Liver (tissue), 9 donors: ENCODE results near the gene TTI1. TPM values are rescaled to one million over a fixed set of nuclear protein-coding genes. Genes with fewer than 3 reads are reported as not detected.
A peak's percentile ranks its signal among the peaks of the same experiment; 100 is the strongest.

ENCODE experiments used
- DNase-seq: peaks from one replicate; pipeline ENCODE4 v3.0.0-alpha.2; 2017; ENCODE audit warnings: low spot score
- H3K27ac ChIP-seq, 2 donors: one replicate each; pipeline ENCODE4 v1.7.0; 2013; ENCODE audit warnings: inconsistent platforms in 2 of 2, low read length in 2 of 2, control low read depth in 1 of 2, low read depth in 1 of 2, mild to moderate bottlenecking in 1 of 2
- H3K27me3 ChIP-seq, 4 donors: one replicate each; pipeline versions ENCODE4 v1.6.1 to v1.7.0; 2013; ENCODE audit warnings: low read length in 3 of 4, inconsistent platforms in 1 of 4, mild to moderate bottlenecking in 1 of 4, moderate library complexity in 1 of 4; ENCODE audit not compliant: control insufficient read depth in 4 of 4, insufficient read depth in 4 of 4
- H3K36me3 ChIP-seq, 4 donors: one replicate each; pipeline versions ENCODE4 v1.6.1 to v1.7.0; 2013; ENCODE audit warnings: low read length in 3 of 4, mild to moderate bottlenecking in 3 of 4, low read depth in 1 of 4, moderate library complexity in 1 of 4; ENCODE audit not compliant: control insufficient read depth in 4 of 4, insufficient read depth in 3 of 4
- H3K4me1 ChIP-seq, 4 donors: one replicate each; pipeline versions ENCODE4 v1.6.1 to v1.7.0; 2013; ENCODE audit warnings: low read length in 3 of 4, mild to moderate bottlenecking in 3 of 4, moderate library complexity in 1 of 4; ENCODE audit not compliant: control insufficient read depth in 4 of 4, insufficient read depth in 4 of 4
- H3K4me3 ChIP-seq, 3 donors: one replicate each; pipeline versions ENCODE4 v1.6.1 to v1.7.0; 2013; ENCODE audit warnings: low read length in 3 of 3, control low read depth in 1 of 3, low read depth in 1 of 3, mild to moderate bottlenecking in 1 of 3
- H3K9ac ChIP-seq, 2 donors: one replicate each; pipeline ENCODE4 v1.7.0; 2013; ENCODE audit warnings: low read length in 2 of 2, mild to moderate bottlenecking in 2 of 2, moderate library complexity in 2 of 2, control low read depth in 1 of 2, low read depth in 1 of 2
- H3K9me3 ChIP-seq, 4 donors: one replicate each; pipeline versions ENCODE4 v1.6.1 to v1.7.0; 2013; ENCODE audit warnings: low read length in 3 of 4; ENCODE audit not compliant: control insufficient read depth in 4 of 4
- ATF3 ChIP-seq: IDR thresholded peaks from 2 replicates; pipeline ENCODE4 v1.6.1; 2016; ENCODE audit warnings: antibody characterized with exemption
- EGR1 ChIP-seq, 2 donors: IDR thresholded peaks; 2 replicates each; pipeline ENCODE4 v1.6.1; 2016 to 2018; ENCODE audit warnings: antibody characterized with exemption in 2 of 2, low read depth in 2 of 2
- FOXA1 ChIP-seq: IDR thresholded peaks from 2 replicates; pipeline ENCODE4 v1.6.1; 2016; ENCODE audit warnings: antibody characterized with exemption
- FOXA2 ChIP-seq: IDR thresholded peaks from 2 replicates; pipeline ENCODE4 v1.6.1; 2016; ENCODE audit warnings: antibody characterized with exemption
- GABPA ChIP-seq, 2 donors: IDR thresholded peaks in 1 of 2; conservative IDR thresholded peaks in 1 of 2; 2 replicates each; pipeline ENCODE4 v1.6.1; 2016; ENCODE audit warnings: antibody characterized with exemption in 2 of 2, mild to moderate bottlenecking in 1 of 2, moderate library complexity in 1 of 2
- HNF4A ChIP-seq, 2 donors: conservative IDR thresholded peaks; 2 replicates each; pipeline ENCODE4 v1.6.1; 2016; ENCODE audit warnings: antibody characterized with exemption in 2 of 2, mild to moderate bottlenecking in 2 of 2
- HNF4G ChIP-seq: IDR thresholded peaks from 2 replicates; pipeline ENCODE4 v1.6.1; 2016; ENCODE audit warnings: antibody characterized with exemption
- JUND ChIP-seq, 2 donors: IDR thresholded peaks; 2 replicates each; pipeline ENCODE4 v1.6.1; 2016; ENCODE audit warnings: antibody characterized with exemption in 2 of 2
- NR2F2 ChIP-seq: IDR thresholded peaks from 2 replicates; pipeline ENCODE4 v1.6.1; 2016; ENCODE audit warnings: antibody characterized with exemption
- RAD21 ChIP-seq, 2 donors: IDR thresholded peaks; 2 replicates each; pipeline ENCODE4 v1.6.1; 2016; ENCODE audit warnings: antibody characterized with exemption in 2 of 2, mild to moderate bottlenecking in 2 of 2
- REST ChIP-seq: IDR thresholded peaks from 2 replicates; pipeline ENCODE4 v1.6.1; 2016; ENCODE audit warnings: antibody characterized with exemption, mild to moderate bottlenecking
- RXRA ChIP-seq, 2 donors: IDR thresholded peaks; 2 replicates each; pipeline ENCODE4 v1.6.1; 2017 to 2018; ENCODE audit warnings: antibody characterized with exemption in 2 of 2, mild to moderate bottlenecking in 1 of 2
- SP1 ChIP-seq: IDR thresholded peaks from 2 replicates; pipeline ENCODE4 v1.6.1; 2018; ENCODE audit warnings: antibody characterized with exemption, mild to moderate bottlenecking
- TAF1 ChIP-seq: conservative IDR thresholded peaks from 2 replicates; pipeline ENCODE4 v1.6.1; 2016; ENCODE audit warnings: antibody characterized with exemption, mild to moderate bottlenecking
- YY1 ChIP-seq: IDR thresholded peaks from 2 replicates; pipeline ENCODE4 v1.6.1; 2016; ENCODE audit warnings: antibody characterized with exemption, mild to moderate bottlenecking
- ZBTB33 ChIP-seq: IDR thresholded peaks from 2 replicates; pipeline ENCODE4 v1.6.1; 2016; ENCODE audit warnings: antibody characterized with exemption
- WGBS: extraction: QIAGEN DNeasy Blood & Tissue Kit; methylation state at CpG from one replicate; pipeline ENCODE4 v1.1.7; 2013; 5-methylcytosine and 5-hydroxymethylcytosine counted together
- polyA plus RNA-seq, 2 donors: library from polyadenylated mRNA; stranded (reverse) in 1 of 2; unstranded in 1 of 2; fragments of 200-250 nt in 1 of 2; fragments of >200 nt in 1 of 2; fragmentation: Nextera tagmentation in 1 of 2; extraction: Ambion mirVana in 1 of 2; gene quantifications; one replicate each; pipeline versions ENCODE4 v1.2.1 to v1.2.3, GENCODE V29; 2013 to 2015
- total RNA-seq, 2 donors: library from RNA; depleted of rRNA; stranded (reverse); fragments of >200 nt; gene quantifications; one replicate each; pipeline ENCODE4 v1.2.3, GENCODE V29; 2014
- TF ChIP-seq, protein P1 (sequence below): IDR thresholded peaks from 2 replicates; pipeline ENCODE4 v1.6.1; 2016; ENCODE audit warnings: antibody characterized with exemption
- TF ChIP-seq, protein P2 (sequence below): fragments of 150-350 bp; IDR thresholded peaks from 2 replicates; pipeline ENCODE4 v1.5.1; 2017; ENCODE audit warnings: improper control_type of control experiment, low read depth, low read length; ENCODE audit not compliant: missing input control
- donor health status: healthy.
- donor health status: healthy.
- donor health status: healthy.
- donor health status: healthy.
- donor health status: healthy.

The TTI1 gene
- total and polyA plus RNA-seq, 4 donors = 4.6 to 20.4 (median 11.3) TPM

DNA sequence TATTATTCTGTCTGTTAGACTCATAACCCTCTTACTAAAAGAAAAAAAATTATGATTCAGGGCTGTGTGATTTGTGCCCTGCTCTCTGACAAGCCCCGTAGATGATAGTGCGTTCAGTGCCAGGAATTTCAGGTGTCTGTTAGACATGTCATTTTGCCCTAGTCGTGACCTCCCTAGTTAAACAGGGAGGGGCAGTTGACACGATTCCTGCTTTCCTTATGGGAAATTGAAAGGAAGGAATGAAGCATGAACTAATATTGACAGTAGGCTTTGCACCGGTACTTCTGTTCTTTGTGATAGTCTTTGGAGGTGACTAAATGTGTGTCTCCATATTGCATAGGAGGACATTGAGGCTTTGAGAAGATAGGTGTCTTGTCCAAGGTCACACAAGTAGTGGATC is 26.6 kb upstream of the TTI1 start:
- H3K4me3 ChIP-seq = no peak overlapping the region
- H3K9me3 ChIP-seq = no peaks in the 10 kb centered on the region
- H3K27ac ChIP-seq = peak overlapping the region; percentile 37 to 68
- H3K36me3 ChIP-seq = peaks cover 0 to 37% (median 18%) of the 10 kb centered on the region in 4 donors
- peaks cover 6 to 24% (median 17%) of the 10 kb centered on the region in 4 donors for H3K4me1 ChIP-seq
- DNase-seq = no peak
- TF ChIP-seq RAD21 (IDR thresholded peaks at IDR 0.05) (peak; percentile 43 to 55), YY1 (peak; percentile 76), TAF1 (no peak), FOXA1 (peak; percentile 93), NR2F2 (peak; percentile 16), ZBTB33 (peak; percentile 81), RXRA (IDR thresholded peaks at IDR 0.05) (peak; percentile 91 to 97), EGR1 (IDR thresholded peaks at IDR 0.05; ENCODE audit: low read depth in 2 of 2) (peak; percentile 18 to 96), JUND (IDR thresholded peaks at IDR 0.05) (peak in 1 of 2 donors; percentile 88), SP1 (peak; percentile 71), FOXA2 (peak; percentile 93), HNF4G (no peak), GABPA (IDR thresholded peaks at IDR 0.05 in 1 of 2, conservative IDR thresholded peaks at IDR 0.05 in 1 of 2) (peak in 1 of 2 donors; percentile 56), HNF4A (conservative IDR thresholded peaks at IDR 0.05) (peak; percentile 59 to 83), ATF3 (no peak), REST (peak; percentile 59)
- TF ChIP-seq, protein P1, sequence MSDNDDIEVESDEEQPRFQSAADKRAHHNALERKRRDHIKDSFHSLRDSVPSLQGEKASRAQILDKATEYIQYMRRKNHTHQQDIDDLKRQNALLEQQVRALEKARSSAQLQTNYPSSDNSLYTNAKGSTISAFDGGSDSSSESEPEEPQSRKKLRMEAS = peak; percentile 99
- TF ChIP-seq, protein P2, sequence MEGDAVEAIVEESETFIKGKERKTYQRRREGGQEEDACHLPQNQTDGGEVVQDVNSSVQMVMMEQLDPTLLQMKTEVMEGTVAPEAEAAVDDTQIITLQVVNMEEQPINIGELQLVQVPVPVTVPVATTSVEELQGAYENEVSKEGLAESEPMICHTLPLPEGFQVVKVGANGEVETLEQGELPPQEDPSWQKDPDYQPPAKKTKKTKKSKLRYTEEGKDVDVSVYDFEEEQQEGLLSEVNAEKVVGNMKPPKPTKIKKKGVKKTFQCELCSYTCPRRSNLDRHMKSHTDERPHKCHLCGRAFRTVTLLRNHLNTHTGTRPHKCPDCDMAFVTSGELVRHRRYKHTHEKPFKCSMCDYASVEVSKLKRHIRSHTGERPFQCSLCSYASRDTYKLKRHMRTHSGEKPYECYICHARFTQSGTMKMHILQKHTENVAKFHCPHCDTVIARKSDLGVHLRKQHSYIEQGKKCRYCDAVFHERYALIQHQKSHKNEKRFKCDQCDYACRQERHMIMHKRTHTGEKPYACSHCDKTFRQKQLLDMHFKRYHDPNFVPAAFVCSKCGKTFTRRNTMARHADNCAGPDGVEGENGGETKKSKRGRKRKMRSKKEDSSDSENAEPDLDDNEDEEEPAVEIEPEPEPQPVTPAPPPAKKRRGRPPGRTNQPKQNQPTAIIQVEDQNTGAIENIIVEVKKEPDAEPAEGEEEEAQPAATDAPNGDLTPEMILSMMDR = no peak
- H3K27me3 ChIP-seq = no peaks in the 10 kb centered on the region
- H3K9ac ChIP-seq = no peak overlapping the region
- WGBS = 25% methylated on average over 5 of the region's 5 CpGs
